GM23338 (cell line): Measurements from ENCODE around the gene CDH12. TPM values are rescaled to one million over a fixed set of nuclear protein-coding genes. Genes with fewer than 3 reads are reported as not detected.

Source experiments
- ATAC-seq: fragments of 200-7000 bp; cut with Tn5 transposase; 3 replicates; pipeline ENCODE4 v1.9.1; 2020
- DNase-seq: peaks from one replicate; pipeline ENCODE4 v3.0.0-alpha.2; 2015; ENCODE audit warnings: low spot score
- H2AFZ ChIP-seq: fragments of 200-600 bp; sonication (generic); 2 replicates; pipeline ENCODE4 v1.8.0; 2016; ENCODE audit warnings: antibody characterized with exemption, mild to moderate bottlenecking, moderate library complexity
- H3F3A ChIP-seq: fragments of 200-600 bp; sonication (generic); replicated peaks from 2 replicates; pipeline ENCODE4 v1.8.0; 2017; ENCODE audit warnings: antibody characterized with exemption, mixed run types, low read depth
- H3K27ac ChIP-seq: fragments of 200-600 bp; sonication (generic); 2 replicates; pipeline ENCODE4 v1.6.1; 2016; ENCODE audit warnings: low read depth
- H3K27me3 ChIP-seq: fragments of 200-600 bp; sonication (generic); 2 replicates; pipeline ENCODE4 v1.8.0; 2016; ENCODE audit warnings: mild to moderate bottlenecking, mixed run types, moderate library complexity; ENCODE audit not compliant: insufficient read depth
- H3K36me3 ChIP-seq: fragments of 200-600 bp; sonication (generic); 2 replicates; pipeline ENCODE4 v1.8.0; 2016; ENCODE audit warnings: mild to moderate bottlenecking; ENCODE audit not compliant: insufficient read depth
- H3K4me1 ChIP-seq: fragments of 200-600 bp; sonication (generic); 2 replicates; pipeline ENCODE4 v1.8.0; 2016; ENCODE audit warnings: mild to moderate bottlenecking, moderate library complexity; ENCODE audit not compliant: insufficient read depth
- H3K4me2 ChIP-seq: fragments of 200-600 bp; sonication (generic); 2 replicates; pipeline ENCODE4 v1.7.1; 2017; ENCODE audit warnings: mixed run types
- H3K4me3 ChIP-seq: fragments of 200-600 bp; sonication (generic); 2 replicates; pipeline ENCODE4 v1.6.1; 2016; ENCODE audit warnings: mixed run types
- H3K79me2 ChIP-seq: fragments of 200-600 bp; sonication (generic); replicated peaks from 2 replicates; pipeline ENCODE4 v1.8.0; 2017; ENCODE audit warnings: mild to moderate bottlenecking; ENCODE audit not compliant: insufficient read depth
- H3K9me2 ChIP-seq: fragments of 200-600 bp; sonication (generic); 2 replicates; pipeline ENCODE4 v1.8.0; 2017; ENCODE audit not compliant: insufficient read depth
- H4K20me1 ChIP-seq: fragments of 200-600 bp; sonication (generic); replicated peaks from 2 replicates; pipeline ENCODE4 v1.8.0; 2017; ENCODE audit warnings: mild to moderate bottlenecking; ENCODE audit not compliant: insufficient read depth
- H3K27ac Mint-ChIP-seq: 2 replicates; pipeline ENCODE4 v1.8.0; 2020; ENCODE audit warnings: inconsistent platforms, mild to moderate bottlenecking, moderate library complexity, mixed read lengths
- H3K27me3 Mint-ChIP-seq: 3 replicates; pipeline ENCODE4 v1.8.0; 2022; ENCODE audit warnings: low read depth, mild to moderate bottlenecking, moderate library complexity, mixed read lengths, inconsistent platforms; ENCODE audit not compliant: insufficient read depth, poor library complexity
- H3K36me3 Mint-ChIP-seq: 3 replicates; pipeline ENCODE4 v1.8.0; 2021; ENCODE audit warnings: low read depth, mild to moderate bottlenecking, inconsistent platforms, moderate library complexity, mixed read lengths
- H3K4me1 Mint-ChIP-seq: 3 replicates; pipeline ENCODE4 v1.8.0; 2020; ENCODE audit warnings: mild to moderate bottlenecking, inconsistent platforms, mixed read lengths
- H3K4me3 Mint-ChIP-seq: 3 replicates; pipeline ENCODE4 v1.8.0; 2021; ENCODE audit warnings: moderate library complexity, mild to moderate bottlenecking, inconsistent platforms, mixed read lengths
- H3K9me3 Mint-ChIP-seq: 3 replicates; pipeline ENCODE4 v1.8.0; 2020; ENCODE audit warnings: moderate library complexity, mild to moderate bottlenecking, inconsistent platforms, mixed read lengths
- CREB1 ChIP-seq: fragments of 250-450 bp; sonication (Bioruptor Pico); IDR thresholded peaks from 2 replicates; pipeline ENCODE4 v1.5.0; 2020; ENCODE audit warnings: low read depth, mild to moderate bottlenecking, moderate library complexity
- EZH2 ChIP-seq: fragments of 200-600 bp; sonication (generic); IDR thresholded peaks from one replicate; pipeline ENCODE4 v1.8.0; 2017; ENCODE audit warnings: antibody characterized with exemption, mild to moderate bottlenecking, low read depth; ENCODE audit not compliant: unreplicated experiment
- EZH2phosphoT487 ChIP-seq: fragments of 200-600 bp; sonication (generic); IDR thresholded peaks from one replicate; pipeline ENCODE4 v1.8.1; 2018; ENCODE audit warnings: antibody characterized with exemption; ENCODE audit not compliant: unreplicated experiment
- JUNB ChIP-seq: IDR thresholded peaks from one replicate; pipeline ENCODE4 v1.6.1; 2016; ENCODE audit warnings: antibody characterized with exemption; ENCODE audit not compliant: unreplicated experiment
- ZNF331 ChIP-seq: fragments of 250-450 bp; sonication (Bioruptor Pico); IDR thresholded peaks from 2 replicates; pipeline ENCODE4 v1.5.0; 2020; ENCODE audit warnings: low read depth, mild to moderate bottlenecking, moderate library complexity
- polyA plus RNA-seq: library from polyadenylated mRNA; unstranded; fragments of >200 nt; fragmentation: Nextera tagmentation; extraction: Ambion mirVana; gene quantifications from 2 replicates; pipeline ENCODE4 v1.2.1, GENCODE V29; 2016
- total RNA-seq: library from RNA; depleted of rRNA; stranded (reverse); fragments of >200 nt; shearing (Covaris generic); gene quantifications from 2 replicates; pipeline ENCODE4 v1.2.3, GENCODE V29; 2014
- TF ChIP-seq, protein P1 (sequence below), 2 experiments: fragments of 200-600 bp in 1 of 2; sonication (generic) in 1 of 2; conservative IDR thresholded peaks; 2 replicates each; pipeline versions ENCODE4 v1.5.1 to v1.6.1; 2016 to 2017; ENCODE audit warnings: antibody characterized with exemption in 2 of 2, low read depth in 2 of 2, mild to moderate bottlenecking in 2 of 2, moderate library complexity in 1 of 2
- TF ChIP-seq, protein P2 (sequence below): IDR thresholded peaks from 2 replicates; pipeline ENCODE4 v1.6.1; 2016; ENCODE audit warnings: antibody characterized with exemption
- TF ChIP-seq, protein P3 (sequence below): IDR thresholded peaks from one replicate; pipeline ENCODE4 v1.6.1; 2018; ENCODE audit warnings: antibody characterized with exemption; ENCODE audit not compliant: unreplicated experiment

Gene CDH12
- total and polyA plus RNA-seq, 2 experiments from 2014 or later: not detected

DNA sequence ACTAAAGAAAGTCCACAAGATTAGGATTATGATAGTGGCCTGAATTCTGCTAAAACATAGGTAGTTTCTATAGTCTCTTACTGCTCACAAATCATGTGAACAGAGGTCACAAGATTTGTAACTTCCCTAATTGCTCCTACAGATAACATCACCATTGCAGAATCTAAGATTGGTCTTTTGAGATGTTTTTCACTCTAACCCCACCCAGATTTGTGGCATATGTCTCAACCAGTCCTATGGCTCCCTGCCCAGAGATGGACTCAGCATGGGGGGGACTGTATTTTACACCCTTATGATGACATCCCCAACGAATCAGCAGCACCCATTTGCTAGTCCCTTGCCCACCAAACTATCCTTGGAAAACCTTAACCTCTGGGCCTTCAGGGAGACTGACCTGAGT, 1046.2 kb downstream of the CDH12 start:
- 0 out of 2 replicates have a peak overlapping the region, but pooled peaks have one; percentile 3 for H2AFZ ChIP-seq
- H3K4me1 Mint-ChIP-seq: peaks cover 4% of the 10 kb centered on the region; the same call in 2 of the 3 replicates

DNA sequence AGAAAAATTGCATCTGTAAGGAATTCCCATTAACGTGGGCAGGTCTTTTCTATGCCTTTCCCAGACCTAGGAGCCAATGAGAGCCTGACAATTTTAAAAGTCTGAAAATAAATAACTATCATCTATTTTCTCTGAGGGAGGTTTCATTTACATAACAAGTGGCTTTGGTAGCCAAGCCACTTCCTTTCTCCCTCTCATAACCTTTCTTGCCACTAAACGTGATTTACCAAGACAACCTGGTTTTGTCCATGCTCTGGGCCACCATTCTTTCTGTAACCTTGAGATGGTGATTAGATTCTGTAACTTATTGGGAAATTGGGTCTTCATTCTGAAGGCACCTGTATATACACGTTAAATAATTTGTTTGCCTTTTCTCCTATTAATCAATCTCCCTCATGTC, 1046.9 kb downstream of the CDH12 start:
- Mint-ChIP-seq H3K9me3 (no peaks in the 10 kb centered on the region), H3K27me3 (no peaks in the 10 kb centered on the region), H3K4me3 (no peak overlapping the region), H3K36me3 (no peaks in the 10 kb centered on the region), H3K4me1 (peaks cover 4% of the 10 kb centered on the region; the same call in 2 of the 3 replicates), H3K27ac (no peak overlapping the region)
- Histone ChIP-seq H3K4me3 (no peak overlapping the region), H3K9me2 (no peaks in the 10 kb centered on the region), H3K27me3 (no peaks in the 10 kb centered on the region), H3F3A (no peaks in the 10 kb centered on the region), H2AFZ (no peak overlapping the region), H3K79me2 (no peaks in the 10 kb centered on the region), H3K36me3 (no peaks in the 10 kb centered on the region), H4K20me1 (no peaks in the 10 kb centered on the region), H3K4me1 (no peaks in the 10 kb centered on the region), H3K4me2 (no peak overlapping the region), H3K27ac (no peak overlapping the region)
- ATAC-seq (no peak), DNase-seq (no peak)
- TF ChIP-seq EZH2: no peak
- TF ChIP-seq, protein P1, sequence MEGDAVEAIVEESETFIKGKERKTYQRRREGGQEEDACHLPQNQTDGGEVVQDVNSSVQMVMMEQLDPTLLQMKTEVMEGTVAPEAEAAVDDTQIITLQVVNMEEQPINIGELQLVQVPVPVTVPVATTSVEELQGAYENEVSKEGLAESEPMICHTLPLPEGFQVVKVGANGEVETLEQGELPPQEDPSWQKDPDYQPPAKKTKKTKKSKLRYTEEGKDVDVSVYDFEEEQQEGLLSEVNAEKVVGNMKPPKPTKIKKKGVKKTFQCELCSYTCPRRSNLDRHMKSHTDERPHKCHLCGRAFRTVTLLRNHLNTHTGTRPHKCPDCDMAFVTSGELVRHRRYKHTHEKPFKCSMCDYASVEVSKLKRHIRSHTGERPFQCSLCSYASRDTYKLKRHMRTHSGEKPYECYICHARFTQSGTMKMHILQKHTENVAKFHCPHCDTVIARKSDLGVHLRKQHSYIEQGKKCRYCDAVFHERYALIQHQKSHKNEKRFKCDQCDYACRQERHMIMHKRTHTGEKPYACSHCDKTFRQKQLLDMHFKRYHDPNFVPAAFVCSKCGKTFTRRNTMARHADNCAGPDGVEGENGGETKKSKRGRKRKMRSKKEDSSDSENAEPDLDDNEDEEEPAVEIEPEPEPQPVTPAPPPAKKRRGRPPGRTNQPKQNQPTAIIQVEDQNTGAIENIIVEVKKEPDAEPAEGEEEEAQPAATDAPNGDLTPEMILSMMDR (conservative IDR thresholded peaks at IDR 0.05; ENCODE audit: low read depth in 2 of 2): no peak
- no peak for TF ChIP-seq ZNF331 (CRISPR knock-in tag)
- TF ChIP-seq, protein P2, sequence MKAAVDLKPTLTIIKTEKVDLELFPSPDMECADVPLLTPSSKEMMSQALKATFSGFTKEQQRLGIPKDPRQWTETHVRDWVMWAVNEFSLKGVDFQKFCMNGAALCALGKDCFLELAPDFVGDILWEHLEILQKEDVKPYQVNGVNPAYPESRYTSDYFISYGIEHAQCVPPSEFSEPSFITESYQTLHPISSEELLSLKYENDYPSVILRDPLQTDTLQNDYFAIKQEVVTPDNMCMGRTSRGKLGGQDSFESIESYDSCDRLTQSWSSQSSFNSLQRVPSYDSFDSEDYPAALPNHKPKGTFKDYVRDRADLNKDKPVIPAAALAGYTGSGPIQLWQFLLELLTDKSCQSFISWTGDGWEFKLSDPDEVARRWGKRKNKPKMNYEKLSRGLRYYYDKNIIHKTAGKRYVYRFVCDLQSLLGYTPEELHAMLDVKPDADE: no peak
- TF ChIP-seq, protein P3, sequence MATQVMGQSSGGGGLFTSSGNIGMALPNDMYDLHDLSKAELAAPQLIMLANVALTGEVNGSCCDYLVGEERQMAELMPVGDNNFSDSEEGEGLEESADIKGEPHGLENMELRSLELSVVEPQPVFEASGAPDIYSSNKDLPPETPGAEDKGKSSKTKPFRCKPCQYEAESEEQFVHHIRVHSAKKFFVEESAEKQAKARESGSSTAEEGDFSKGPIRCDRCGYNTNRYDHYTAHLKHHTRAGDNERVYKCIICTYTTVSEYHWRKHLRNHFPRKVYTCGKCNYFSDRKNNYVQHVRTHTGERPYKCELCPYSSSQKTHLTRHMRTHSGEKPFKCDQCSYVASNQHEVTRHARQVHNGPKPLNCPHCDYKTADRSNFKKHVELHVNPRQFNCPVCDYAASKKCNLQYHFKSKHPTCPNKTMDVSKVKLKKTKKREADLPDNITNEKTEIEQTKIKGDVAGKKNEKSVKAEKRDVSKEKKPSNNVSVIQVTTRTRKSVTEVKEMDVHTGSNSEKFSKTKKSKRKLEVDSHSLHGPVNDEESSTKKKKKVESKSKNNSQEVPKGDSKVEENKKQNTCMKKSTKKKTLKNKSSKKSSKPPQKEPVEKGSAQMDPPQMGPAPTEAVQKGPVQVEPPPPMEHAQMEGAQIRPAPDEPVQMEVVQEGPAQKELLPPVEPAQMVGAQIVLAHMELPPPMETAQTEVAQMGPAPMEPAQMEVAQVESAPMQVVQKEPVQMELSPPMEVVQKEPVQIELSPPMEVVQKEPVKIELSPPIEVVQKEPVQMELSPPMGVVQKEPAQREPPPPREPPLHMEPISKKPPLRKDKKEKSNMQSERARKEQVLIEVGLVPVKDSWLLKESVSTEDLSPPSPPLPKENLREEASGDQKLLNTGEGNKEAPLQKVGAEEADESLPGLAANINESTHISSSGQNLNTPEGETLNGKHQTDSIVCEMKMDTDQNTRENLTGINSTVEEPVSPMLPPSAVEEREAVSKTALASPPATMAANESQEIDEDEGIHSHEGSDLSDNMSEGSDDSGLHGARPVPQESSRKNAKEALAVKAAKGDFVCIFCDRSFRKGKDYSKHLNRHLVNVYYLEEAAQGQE: no peak
- no peak for TF ChIP-seq CREB1 (CRISPR knock-in tag)
- no peak for TF ChIP-seq JUNB
- TF ChIP-seq EZH2phosphoT487: no peak

More for the DNA sequence above, 1046.2 kb downstream of the CDH12 start:
- Mint-ChIP-seq H3K27ac (no peak overlapping the region), H3K36me3 (no peaks in the 10 kb centered on the region), H3K4me3 (no peak overlapping the region), H3K9me3 (no peaks in the 10 kb centered on the region), H3K27me3 (no peaks in the 10 kb centered on the region)
- no peaks in the 10 kb centered on the region for H4K20me1 ChIP-seq
- H3K9me2 ChIP-seq: no peaks in the 10 kb centered on the region
- H3K27me3 ChIP-seq: no peaks in the 10 kb centered on the region
- TF ChIP-seq EZH2 (no peak), CREB1 (CRISPR knock-in tag) (no peak)
- TF ChIP-seq, protein P2: no peak
- DNase-seq (no peak), ATAC-seq (no peak)
- no peak overlapping the region for H3K27ac ChIP-seq
- no peak overlapping the region for H3K4me2 ChIP-seq
- H3F3A ChIP-seq: no peaks in the 10 kb centered on the region
- no peak overlapping the region for H3K4me3 ChIP-seq
- H3K4me1 ChIP-seq: no peaks in the 10 kb centered on the region
- H3K36me3 ChIP-seq: no peaks in the 10 kb centered on the region
- H3K79me2 ChIP-seq: no peaks in the 10 kb centered on the region
